ENCODE data around the gene ORAI2.
"Not testable (repeated sequence)": the region's sequence is repeated elsewhere in the genome, so short reads cannot be mapped to it uniquely, and the experiment has no call there.

GRCh38 chr7:102474116-102474515 lies 40.7 kb downstream of the ORAI2 start:
- TF ChIP-seq, protein P1, sequence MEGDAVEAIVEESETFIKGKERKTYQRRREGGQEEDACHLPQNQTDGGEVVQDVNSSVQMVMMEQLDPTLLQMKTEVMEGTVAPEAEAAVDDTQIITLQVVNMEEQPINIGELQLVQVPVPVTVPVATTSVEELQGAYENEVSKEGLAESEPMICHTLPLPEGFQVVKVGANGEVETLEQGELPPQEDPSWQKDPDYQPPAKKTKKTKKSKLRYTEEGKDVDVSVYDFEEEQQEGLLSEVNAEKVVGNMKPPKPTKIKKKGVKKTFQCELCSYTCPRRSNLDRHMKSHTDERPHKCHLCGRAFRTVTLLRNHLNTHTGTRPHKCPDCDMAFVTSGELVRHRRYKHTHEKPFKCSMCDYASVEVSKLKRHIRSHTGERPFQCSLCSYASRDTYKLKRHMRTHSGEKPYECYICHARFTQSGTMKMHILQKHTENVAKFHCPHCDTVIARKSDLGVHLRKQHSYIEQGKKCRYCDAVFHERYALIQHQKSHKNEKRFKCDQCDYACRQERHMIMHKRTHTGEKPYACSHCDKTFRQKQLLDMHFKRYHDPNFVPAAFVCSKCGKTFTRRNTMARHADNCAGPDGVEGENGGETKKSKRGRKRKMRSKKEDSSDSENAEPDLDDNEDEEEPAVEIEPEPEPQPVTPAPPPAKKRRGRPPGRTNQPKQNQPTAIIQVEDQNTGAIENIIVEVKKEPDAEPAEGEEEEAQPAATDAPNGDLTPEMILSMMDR (IDR thresholded peaks at IDR 0.05), result not testable (repeated sequence)
- TF ChIP-seq POLR2A (IDR thresholded peaks at IDR 0.05), result not testable (repeated sequence)

Measured in esophagus squamous epithelium (tissue), 4 donors.